ENCODE results near the gene STARD9.

DNA sequence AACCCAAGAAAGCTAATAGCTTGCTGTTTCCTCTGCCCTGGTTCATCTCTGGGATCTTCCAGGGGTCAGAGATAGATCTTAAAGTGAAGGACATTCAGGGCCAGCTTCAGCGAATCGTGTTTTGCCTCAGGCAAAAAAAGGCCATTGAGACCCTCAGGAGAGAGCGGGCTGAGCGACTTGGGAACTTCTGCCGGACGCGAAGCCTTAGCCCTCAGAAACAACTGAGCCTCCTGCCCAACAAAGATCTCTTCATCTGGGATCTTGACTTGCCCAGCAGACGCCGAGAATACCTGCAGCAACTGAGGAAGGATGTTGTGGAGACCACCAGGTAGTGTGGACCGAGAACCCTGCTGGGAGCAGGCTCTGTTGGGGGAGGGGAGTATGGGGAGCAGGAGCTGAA lies 119.0 kb downstream of the STARD9 start:
- TF ChIP-seq EZH2phosphoT487 (IDR thresholded peaks at IDR 0.05; ENCODE audit: borderline replicate concordance, low read depth) = no peak
- TF ChIP-seq CHD2 (IDR thresholded peaks at IDR 0.05; ENCODE audit: low read length, partially characterized antibody) = no peak
- no peak for TF ChIP-seq JUND (IDR thresholded peaks at IDR 0.05)
- TF ChIP-seq, protein P1, sequence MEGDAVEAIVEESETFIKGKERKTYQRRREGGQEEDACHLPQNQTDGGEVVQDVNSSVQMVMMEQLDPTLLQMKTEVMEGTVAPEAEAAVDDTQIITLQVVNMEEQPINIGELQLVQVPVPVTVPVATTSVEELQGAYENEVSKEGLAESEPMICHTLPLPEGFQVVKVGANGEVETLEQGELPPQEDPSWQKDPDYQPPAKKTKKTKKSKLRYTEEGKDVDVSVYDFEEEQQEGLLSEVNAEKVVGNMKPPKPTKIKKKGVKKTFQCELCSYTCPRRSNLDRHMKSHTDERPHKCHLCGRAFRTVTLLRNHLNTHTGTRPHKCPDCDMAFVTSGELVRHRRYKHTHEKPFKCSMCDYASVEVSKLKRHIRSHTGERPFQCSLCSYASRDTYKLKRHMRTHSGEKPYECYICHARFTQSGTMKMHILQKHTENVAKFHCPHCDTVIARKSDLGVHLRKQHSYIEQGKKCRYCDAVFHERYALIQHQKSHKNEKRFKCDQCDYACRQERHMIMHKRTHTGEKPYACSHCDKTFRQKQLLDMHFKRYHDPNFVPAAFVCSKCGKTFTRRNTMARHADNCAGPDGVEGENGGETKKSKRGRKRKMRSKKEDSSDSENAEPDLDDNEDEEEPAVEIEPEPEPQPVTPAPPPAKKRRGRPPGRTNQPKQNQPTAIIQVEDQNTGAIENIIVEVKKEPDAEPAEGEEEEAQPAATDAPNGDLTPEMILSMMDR (IDR thresholded peaks at IDR 0.05) = no peak
- no peak for TF ChIP-seq POLR2AphosphoS5 (IDR thresholded peaks at IDR 0.05; ENCODE audit: low read depth, low read length)
- TF ChIP-seq, protein P2, sequence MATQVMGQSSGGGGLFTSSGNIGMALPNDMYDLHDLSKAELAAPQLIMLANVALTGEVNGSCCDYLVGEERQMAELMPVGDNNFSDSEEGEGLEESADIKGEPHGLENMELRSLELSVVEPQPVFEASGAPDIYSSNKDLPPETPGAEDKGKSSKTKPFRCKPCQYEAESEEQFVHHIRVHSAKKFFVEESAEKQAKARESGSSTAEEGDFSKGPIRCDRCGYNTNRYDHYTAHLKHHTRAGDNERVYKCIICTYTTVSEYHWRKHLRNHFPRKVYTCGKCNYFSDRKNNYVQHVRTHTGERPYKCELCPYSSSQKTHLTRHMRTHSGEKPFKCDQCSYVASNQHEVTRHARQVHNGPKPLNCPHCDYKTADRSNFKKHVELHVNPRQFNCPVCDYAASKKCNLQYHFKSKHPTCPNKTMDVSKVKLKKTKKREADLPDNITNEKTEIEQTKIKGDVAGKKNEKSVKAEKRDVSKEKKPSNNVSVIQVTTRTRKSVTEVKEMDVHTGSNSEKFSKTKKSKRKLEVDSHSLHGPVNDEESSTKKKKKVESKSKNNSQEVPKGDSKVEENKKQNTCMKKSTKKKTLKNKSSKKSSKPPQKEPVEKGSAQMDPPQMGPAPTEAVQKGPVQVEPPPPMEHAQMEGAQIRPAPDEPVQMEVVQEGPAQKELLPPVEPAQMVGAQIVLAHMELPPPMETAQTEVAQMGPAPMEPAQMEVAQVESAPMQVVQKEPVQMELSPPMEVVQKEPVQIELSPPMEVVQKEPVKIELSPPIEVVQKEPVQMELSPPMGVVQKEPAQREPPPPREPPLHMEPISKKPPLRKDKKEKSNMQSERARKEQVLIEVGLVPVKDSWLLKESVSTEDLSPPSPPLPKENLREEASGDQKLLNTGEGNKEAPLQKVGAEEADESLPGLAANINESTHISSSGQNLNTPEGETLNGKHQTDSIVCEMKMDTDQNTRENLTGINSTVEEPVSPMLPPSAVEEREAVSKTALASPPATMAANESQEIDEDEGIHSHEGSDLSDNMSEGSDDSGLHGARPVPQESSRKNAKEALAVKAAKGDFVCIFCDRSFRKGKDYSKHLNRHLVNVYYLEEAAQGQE (IDR thresholded peaks at IDR 0.05; ENCODE audit: low read depth, low read length) = no peak
- TF ChIP-seq FOSL2 (IDR thresholded peaks at IDR 0.05; ENCODE audit: borderline replicate concordance, low read depth) = no peak
- TF ChIP-seq FOXJ3 (CRISPR knock-in tag; IDR thresholded peaks at IDR 0.05) = no peak
- TF ChIP-seq, protein P3, sequence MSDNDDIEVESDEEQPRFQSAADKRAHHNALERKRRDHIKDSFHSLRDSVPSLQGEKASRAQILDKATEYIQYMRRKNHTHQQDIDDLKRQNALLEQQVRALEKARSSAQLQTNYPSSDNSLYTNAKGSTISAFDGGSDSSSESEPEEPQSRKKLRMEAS (IDR thresholded peaks at IDR 0.05; ENCODE audit: low read depth) = no peak
- no peak for TF ChIP-seq RXRA (IDR thresholded peaks at IDR 0.05; ENCODE audit: borderline replicate concordance, low read depth)
- no peak for TF ChIP-seq NFIC (IDR thresholded peaks at IDR 0.05; ENCODE audit: borderline replicate concordance)
